Measurements from ENCODE around the gene ADTRP. TPM values are rescaled to one million over a fixed set of nuclear protein-coding genes. Genes with fewer than 3 reads are reported as not detected.

Gene ADTRP
- total RNA-seq, 1 donor from 2014 or later = 0.68 TPM

GRCh38 chr6:11812439-11812838 is 33.8 kb upstream of the ADTRP start:
- TF ChIP-seq EZH2 (IDR thresholded peaks at IDR 0.05; ENCODE audit: insufficient read depth, low read length) = no peak
- TF ChIP-seq, protein P1, sequence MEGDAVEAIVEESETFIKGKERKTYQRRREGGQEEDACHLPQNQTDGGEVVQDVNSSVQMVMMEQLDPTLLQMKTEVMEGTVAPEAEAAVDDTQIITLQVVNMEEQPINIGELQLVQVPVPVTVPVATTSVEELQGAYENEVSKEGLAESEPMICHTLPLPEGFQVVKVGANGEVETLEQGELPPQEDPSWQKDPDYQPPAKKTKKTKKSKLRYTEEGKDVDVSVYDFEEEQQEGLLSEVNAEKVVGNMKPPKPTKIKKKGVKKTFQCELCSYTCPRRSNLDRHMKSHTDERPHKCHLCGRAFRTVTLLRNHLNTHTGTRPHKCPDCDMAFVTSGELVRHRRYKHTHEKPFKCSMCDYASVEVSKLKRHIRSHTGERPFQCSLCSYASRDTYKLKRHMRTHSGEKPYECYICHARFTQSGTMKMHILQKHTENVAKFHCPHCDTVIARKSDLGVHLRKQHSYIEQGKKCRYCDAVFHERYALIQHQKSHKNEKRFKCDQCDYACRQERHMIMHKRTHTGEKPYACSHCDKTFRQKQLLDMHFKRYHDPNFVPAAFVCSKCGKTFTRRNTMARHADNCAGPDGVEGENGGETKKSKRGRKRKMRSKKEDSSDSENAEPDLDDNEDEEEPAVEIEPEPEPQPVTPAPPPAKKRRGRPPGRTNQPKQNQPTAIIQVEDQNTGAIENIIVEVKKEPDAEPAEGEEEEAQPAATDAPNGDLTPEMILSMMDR (IDR thresholded peaks at IDR 0.05; ENCODE audit: insufficient read depth, low read depth, low read length) = no peak
- Histone ChIP-seq H2AFZ (ENCODE audit: low read depth, low read length) (no peak overlapping the region), H3K79me2 (ENCODE audit: insufficient read depth, low read length) (no peaks in the 10 kb centered on the region), H3K27ac (ENCODE audit: low read depth, low read length) (no peak overlapping the region), H3K27me3 (ENCODE audit: insufficient read depth, low read length) (no peaks in the 10 kb centered on the region), H3K36me3 (ENCODE audit: insufficient read depth, low read length) (no peaks in the 10 kb centered on the region), H3K4me3 (ENCODE audit: insufficient read depth, low read depth, low read length) (no peak overlapping the region), H3K9ac (ENCODE audit: low read length) (no peak overlapping the region), H3K9me3 (ENCODE audit: insufficient read depth, low read depth, low read length) (no peaks in the 10 kb centered on the region), H3K4me1 (ENCODE audit: insufficient read depth, low read length) (peaks cover 10% of the 10 kb centered on the region), H4K20me1 (ENCODE audit: insufficient read depth, low read length) (no peaks in the 10 kb centered on the region), H3K4me2 (ENCODE audit: low read length) (no peak overlapping the region)
- H3K36me3 Mint-ChIP-seq (ENCODE audit: low read depth, unreplicated experiment) = peaks cover 1% of the 10 kb centered on the region
- peaks cover 3% of the 10 kb centered on the region for H3K9me3 Mint-ChIP-seq (ENCODE audit: unreplicated experiment)
- no peaks in the 10 kb centered on the region for H3K27me3 Mint-ChIP-seq (ENCODE audit: low read depth, unreplicated experiment)
- no peak overlapping the region for H3K27ac Mint-ChIP-seq (ENCODE audit: unreplicated experiment)
- DNase-seq (ENCODE audit: low read depth) (no peak), FAIRE-seq (no peak)
- peaks cover 28% of the 10 kb centered on the region for H3K4me1 Mint-ChIP-seq (ENCODE audit: low read depth, unreplicated experiment)
- H3K4me3 Mint-ChIP-seq (ENCODE audit: unreplicated experiment) = no peak overlapping the region

DNA sequence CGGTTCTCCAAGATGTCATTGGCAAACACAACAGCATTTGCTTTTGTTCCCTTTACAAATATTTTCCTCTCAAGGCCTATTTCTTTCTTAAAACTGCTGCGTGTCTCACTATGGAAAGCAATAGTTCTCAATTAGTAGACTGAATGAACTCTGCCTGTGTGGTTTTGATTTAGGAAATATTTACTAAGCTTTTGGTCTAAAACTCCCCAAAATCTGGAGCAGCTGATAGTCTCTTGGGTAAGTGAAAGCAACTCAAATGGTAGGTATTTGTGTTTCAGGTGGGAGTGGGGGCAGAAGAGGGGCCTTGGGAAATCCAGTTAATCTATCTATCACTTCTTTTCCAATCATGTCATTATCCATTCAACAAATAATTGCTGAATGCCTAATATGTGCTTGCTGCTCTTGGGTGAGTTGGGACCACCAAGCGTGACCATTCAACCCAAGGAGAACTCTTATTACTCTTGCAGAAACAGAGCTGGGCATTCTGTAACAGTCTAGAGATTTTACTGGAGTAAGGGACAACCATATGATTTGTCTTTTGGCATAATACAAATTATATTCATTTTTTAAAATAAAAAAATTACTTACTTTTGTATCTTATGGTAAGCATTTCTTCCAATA is 33.2 kb upstream of the ADTRP start:
- Histone ChIP-seq H3K27ac (ENCODE audit: low read depth, low read length) (no peak overlapping the region), H3K27me3 (ENCODE audit: insufficient read depth, low read length) (no peaks in the 10 kb centered on the region), H3K36me3 (ENCODE audit: insufficient read depth, low read length) (no peaks in the 10 kb centered on the region), H3K4me3 (ENCODE audit: insufficient read depth, low read depth, low read length) (no peak overlapping the region), H3K9ac (ENCODE audit: low read length) (no peak overlapping the region), H3K4me1 (ENCODE audit: insufficient read depth, low read length) (peaks cover 10% of the 10 kb centered on the region), H3K4me2 (ENCODE audit: low read length) (no peak overlapping the region), H2AFZ (ENCODE audit: low read depth, low read length) (no peak overlapping the region), H3K9me3 (ENCODE audit: insufficient read depth, low read depth, low read length) (no peaks in the 10 kb centered on the region), H3K79me2 (ENCODE audit: insufficient read depth, low read length) (no peaks in the 10 kb centered on the region), H4K20me1 (ENCODE audit: insufficient read depth, low read length) (no peaks in the 10 kb centered on the region)
- DNase-seq (ENCODE audit: low read depth) (no peak), FAIRE-seq (no peak)
- H3K4me3 Mint-ChIP-seq (ENCODE audit: unreplicated experiment) = no peak overlapping the region
- peaks cover 3% of the 10 kb centered on the region for H3K9me3 Mint-ChIP-seq (ENCODE audit: unreplicated experiment)
- no peaks in the 10 kb centered on the region for H3K27me3 Mint-ChIP-seq (ENCODE audit: low read depth, unreplicated experiment)
- H3K36me3 Mint-ChIP-seq (ENCODE audit: low read depth, unreplicated experiment) = peaks cover 1% of the 10 kb centered on the region
- H3K4me1 Mint-ChIP-seq (ENCODE audit: low read depth, unreplicated experiment) = peaks cover 33% of the 10 kb centered on the region
- no peak overlapping the region for H3K27ac Mint-ChIP-seq (ENCODE audit: unreplicated experiment)
- TF ChIP-seq, protein P1 (IDR thresholded peaks at IDR 0.05; ENCODE audit: insufficient read depth, low read depth, low read length) = no peak
- TF ChIP-seq EZH2 (IDR thresholded peaks at IDR 0.05; ENCODE audit: insufficient read depth, low read length) = no peak

Data from astrocyte (in vitro differentiated cells and primary cell).